HL-60/S4 treated with retinoic acid at 250 ng/mL for 4 days and 3 days (cell line): ENCODE results near the gene PRKG1.

Experiments
- in situ Hi-C: fragments of 300-500 bp; cut with MboI; formaldehyde crosslinking; loops from 2 replicates; pipeline ENCODE4 v1.7.0; 2022; ENCODE audit warnings: low sequenced_read_pairs

The PRKG1 gene

GRCh38 chr10:51955696-51956095 is 881.4 kb downstream of the PRKG1 start:
- in situ Hi-C loops = no loop called here

DNA sequence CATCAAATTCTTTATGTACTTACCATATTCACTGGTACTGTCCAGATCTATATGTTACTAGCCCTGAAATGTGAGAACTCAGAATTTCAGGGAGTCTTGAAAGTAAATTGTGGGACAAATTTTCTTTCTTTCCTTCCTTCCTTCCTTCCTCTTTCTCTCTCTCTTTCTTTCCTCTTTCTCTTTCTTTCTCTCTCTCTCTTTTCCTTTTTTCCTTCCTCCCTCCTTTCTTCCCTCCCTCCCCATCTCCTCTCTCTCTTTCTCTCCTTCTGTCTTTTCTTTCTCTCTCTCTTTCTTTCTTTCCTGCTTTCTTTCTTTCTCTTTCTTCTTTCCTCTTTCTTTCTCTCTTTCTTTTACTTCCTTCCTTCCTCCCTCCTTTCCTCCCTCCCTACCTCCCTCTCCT is 882.5 kb downstream of the PRKG1 start:
- in situ Hi-C loops = no loop called here

- in situ Hi-C loops = no loop called here
Measured at GRCh38 chr10:51960494-51960895, 886.2 kb downstream of the PRKG1 start.

DNA sequence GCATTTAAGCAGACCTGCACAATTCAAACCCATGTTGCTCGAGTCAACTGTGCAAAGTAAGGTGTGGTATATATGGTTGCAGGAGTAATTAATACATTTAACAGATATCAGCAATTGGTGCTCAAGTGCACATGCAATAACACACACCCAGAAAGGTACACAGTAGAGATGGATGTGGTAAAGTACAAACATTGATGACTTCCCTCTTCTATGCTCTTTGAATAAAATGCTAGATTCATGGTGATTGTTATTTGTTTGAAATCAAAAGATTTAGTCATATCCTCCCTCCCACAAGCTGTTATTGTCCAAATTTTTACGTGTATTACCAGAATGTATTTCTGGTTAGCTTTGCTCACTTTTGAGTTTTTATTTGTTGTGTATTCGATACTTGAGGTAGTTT is 887.1 kb downstream of the PRKG1 start:
- in situ Hi-C loops = no loop called here

DNA sequence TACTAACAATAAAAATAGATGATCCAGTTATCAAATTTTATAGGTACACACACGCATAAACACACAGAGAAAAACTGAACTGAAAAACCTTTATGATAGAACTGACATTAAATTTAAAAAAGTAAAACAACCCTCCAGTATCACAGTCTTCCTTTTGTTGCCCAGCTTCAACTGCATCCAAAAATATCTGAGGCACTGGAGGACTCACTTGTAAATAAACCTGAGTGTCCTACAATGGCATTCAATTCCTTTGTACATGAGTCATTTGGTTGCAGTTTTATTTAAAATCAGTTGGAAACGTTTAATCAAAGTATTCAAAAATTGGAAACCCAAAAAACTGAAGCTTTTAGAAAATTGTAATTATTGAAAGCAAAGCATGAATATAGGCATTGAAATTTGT is 890.3 kb downstream of the PRKG1 start:
- in situ Hi-C loops = no loop called here

DNA sequence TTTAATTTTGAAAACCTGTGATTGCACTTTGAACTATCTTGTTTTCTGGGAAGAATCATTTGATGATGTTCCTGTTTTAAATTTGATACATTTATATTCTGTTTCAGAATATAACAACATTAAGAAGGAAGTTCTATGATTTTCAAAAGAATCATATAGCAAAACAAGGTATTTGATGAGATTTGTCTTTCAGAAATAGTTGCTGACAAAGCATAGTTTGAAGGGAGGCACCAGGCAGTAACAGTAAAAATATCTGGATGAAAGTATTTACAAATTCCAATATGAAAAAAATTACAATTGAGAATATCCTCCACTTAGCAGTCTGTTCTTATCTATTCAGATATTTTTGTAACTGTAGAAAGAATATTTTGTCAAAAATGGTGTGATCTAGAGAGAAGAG is 891.2 kb downstream of the PRKG1 start:
- in situ Hi-C loops = no loop called here

- in situ Hi-C loops = no loop called here
Measured at GRCh38 chr10:51972733-51973346, 898.6 kb downstream of the PRKG1 start.

GRCh38 chr10:51980752-51981151 is 906.5 kb downstream of the PRKG1 start:
- in situ Hi-C loops = no loop called here

- in situ Hi-C loops = no loop called here
Measured at GRCh38 chr10:51981731-51982130, 907.4 kb downstream of the PRKG1 start.

DNA sequence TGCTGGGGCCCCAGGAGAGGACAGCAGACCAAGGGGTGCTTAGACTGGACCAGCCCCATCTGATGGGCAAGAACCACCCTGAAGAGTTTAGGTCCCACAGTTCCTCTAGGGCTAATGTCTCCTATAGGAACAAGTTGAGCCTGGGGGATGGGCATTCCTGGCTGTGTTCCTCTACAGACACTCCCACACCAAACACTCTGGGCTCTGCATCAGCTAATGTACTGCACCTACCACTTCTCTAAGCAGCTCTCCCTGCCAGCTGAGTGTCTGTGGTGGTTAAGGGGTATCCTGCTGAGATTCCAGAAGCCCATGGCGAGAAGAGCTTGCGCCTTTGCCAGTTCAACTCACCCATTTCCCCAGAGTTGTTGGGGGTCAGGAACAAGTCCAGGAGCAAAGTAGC is 909.2 kb downstream of the PRKG1 start:
- in situ Hi-C loops = no loop called here

DNA sequence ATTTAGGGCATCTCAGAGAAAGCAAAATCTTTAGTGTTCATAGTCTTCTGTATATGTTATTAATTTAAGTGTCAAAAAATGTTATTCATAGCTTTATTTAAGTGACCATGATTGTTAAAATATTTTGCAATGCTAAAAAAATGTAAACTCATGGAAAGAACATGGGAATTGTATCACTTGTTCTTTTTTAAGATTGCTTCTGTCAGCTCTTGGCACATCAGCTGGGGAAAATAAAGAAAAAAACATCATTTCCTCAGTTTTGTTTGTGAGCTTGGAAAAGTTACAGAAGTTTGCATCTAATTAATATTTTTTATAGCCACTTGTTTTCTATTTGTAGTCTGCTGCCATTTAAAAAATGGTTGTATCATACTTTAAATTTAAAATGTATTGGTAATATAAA is 911.0 kb downstream of the PRKG1 start:
- in situ Hi-C loops = no loop called here

DNA sequence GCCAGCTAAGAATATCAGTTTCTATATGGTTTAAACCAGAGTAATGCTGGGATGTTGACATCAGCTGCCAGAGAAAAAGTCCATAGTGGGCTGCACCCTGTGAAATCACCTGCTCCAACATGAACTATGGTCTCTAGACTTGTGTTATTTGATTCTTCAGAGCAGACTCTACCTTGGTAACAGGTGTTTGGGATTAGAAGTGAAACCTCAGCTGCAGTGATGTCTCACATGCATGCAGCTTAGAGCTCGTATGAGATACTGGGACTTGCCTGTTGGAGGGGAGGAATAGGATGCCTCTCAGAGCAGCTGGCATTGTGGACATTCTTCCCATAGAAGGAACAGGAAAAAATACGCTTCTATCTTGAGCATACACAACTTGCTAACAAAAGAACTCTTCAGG is 912.2 kb downstream of the PRKG1 start:
- in situ Hi-C loops = no loop called here

- in situ Hi-C loops = no loop called here
Measured at GRCh38 chr10:51993475-51993874, 919.2 kb downstream of the PRKG1 start.

- in situ Hi-C loops = no loop called here
Measured at GRCh38 chr10:51999096-51999495, 924.8 kb downstream of the PRKG1 start.

DNA sequence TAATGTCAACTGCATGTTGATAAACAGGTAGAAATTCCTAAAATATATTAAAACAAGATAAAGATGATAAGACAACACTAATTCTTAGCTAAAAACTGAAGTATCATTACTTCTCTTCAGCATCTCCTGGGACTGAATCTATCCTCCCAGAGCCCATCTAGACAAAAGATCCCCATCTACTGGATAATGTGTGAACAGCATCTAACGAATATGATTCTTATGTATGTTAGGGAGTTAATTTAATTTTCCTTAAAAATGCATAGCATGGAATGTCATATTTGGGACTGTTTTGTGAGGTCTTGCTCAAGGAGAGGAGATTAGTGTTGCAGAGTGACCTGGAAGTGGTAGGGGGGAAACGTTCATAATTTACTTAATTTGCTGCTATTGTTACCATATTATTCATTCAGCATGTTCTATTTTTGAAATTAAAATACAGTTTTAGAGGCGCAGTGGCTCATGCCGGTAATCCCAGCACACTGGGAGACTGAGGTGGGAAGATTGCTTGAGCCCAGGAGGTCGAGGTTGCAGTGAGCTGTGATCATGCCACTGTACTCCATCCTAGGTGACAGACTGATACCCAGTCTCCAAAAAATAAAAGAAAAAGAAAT is 930.2 kb downstream of the PRKG1 start:
- in situ Hi-C loops = no loop called here

- in situ Hi-C loops = no loop called here
Measured at GRCh38 chr10:52007091-52007490, 932.8 kb downstream of the PRKG1 start.

DNA sequence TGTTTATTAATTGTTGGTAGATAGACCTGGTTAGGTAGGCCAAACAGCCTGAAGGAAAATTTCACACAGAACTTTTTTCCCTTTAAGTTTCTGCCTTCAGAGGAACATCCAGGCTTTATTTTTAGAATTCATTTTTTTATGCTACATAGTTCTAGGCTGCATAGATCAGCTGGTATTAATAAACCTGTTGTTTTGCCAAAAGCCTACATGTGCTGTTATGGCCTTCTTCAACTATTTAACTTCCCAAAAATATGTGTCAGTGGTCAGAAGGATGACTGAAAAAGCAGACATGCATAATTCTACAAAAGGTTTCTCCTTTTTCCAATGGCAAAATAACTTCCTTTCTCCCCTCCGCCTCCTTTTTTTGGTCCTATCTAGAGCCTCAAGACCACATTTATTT is 936.8 kb downstream of the PRKG1 start:
- in situ Hi-C loops = no loop called here

- in situ Hi-C loops = no loop called here
Measured at GRCh38 chr10:52019077-52019555, 944.8 kb downstream of the PRKG1 start.

GRCh38 chr10:52019656-52020055 is 945.4 kb downstream of the PRKG1 start:
- in situ Hi-C loops = no loop called here

DNA sequence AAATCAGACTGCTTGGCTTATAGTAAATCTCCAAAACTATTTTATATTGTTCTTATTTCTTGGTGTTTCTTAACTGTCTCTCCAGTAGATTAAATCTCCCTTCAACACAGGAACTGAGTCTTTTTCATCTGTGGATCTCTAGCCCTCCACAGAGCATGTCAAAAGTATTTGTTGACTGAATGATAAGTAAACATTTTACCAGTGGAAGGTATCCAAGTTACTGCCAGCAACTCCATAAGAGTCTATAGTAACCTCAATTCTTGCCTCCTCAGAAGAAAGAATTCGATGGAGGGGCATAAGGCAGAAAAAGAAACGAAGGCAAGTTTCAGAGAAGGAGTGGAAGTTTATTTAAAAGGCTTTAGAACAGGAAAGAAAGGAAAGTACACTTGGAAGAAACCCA is 945.9 kb downstream of the PRKG1 start:
- in situ Hi-C loops = no loop called here

DNA sequence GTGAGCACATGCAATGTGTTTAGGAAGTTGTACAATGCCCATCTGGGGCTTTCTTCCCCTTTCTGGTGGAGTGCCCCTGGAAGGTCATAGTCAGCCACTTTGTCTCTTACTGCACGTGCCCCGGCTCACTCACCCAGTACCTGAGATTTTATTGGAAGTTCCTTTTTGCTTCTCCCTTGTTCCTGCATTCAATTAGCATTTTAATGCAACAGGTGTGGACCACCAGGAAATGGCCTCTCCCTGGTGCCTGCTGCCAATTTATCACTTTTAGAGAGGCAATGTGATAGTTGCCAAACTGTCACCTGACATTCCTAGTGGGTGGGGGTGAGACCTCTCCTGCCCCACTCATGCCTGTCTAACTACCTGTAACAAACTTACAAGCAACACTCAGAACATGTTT is 946.4 kb downstream of the PRKG1 start:
- in situ Hi-C loops = no loop called here

DNA sequence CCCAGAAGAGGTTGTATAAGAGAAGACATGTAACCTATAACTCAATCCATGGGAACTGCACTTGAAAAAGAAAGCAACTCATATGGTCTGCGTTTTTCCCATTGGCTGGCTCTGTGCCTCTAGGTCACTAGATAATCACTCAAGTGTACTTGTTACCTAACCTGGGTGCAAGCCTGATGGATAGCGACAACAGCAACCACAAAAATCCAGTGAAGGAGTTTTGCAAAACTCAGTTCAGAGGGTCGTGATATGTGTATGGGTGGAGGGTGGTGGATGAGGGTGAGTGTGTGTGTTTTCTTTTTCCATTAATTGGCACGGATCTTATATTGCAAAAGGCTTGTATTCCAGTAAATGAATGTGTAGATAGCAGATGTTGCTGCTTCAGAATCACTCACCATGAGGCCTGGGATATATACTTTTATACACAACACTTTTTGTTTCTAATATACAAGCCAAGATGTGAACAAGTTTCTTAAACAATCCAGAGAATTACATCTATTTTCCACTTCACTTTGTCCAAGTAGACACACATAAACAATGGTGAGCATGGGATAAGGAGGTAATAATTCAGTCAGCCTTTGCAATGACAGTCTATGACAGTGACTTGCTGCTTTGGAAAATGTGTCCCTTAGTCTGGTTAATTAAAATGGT is 952.9 kb downstream of the PRKG1 start:
- in situ Hi-C loops = no loop called here

GRCh38 chr10:52028523-52028858 is 954.2 kb downstream of the PRKG1 start:
- in situ Hi-C loops = no loop called here
